Calu3 (cell line): ENCODE results near the gene NTSR1. TPM values are rescaled to one million over a fixed set of nuclear protein-coding genes. Genes with fewer than 3 reads are reported as not detected.

Source experiments
- BruUV-seq: library from RNA; stranded (reverse); fragments of 400-500 nt; replicated peaks from 2 replicates; lab custom pipeline; 2021; lab: Mats Ljungman, UMichigan
- CTCF ChIA-PET: fragments of 300-600 bp; sonication (Branson Sonifier 250); formaldehyde crosslinking; loops from one replicate; lab custom pipeline; 2022; ENCODE audit warnings: antibody characterized with exemption; lab: Charles Lee
- DNase-seq: peaks from one replicate; pipeline ENCODE4 v3.0.0; 2022
- H3K27ac Mint-ChIP-seq: one replicate; pipeline ENCODE4 v1.8.0; 2022; ENCODE audit warnings: mixed read lengths; ENCODE audit not compliant: unreplicated experiment
- H3K27me3 Mint-ChIP-seq: one replicate; pipeline ENCODE4 v1.8.0; 2022; ENCODE audit warnings: mixed read lengths; ENCODE audit not compliant: unreplicated experiment
- H3K36me3 Mint-ChIP-seq: one replicate; pipeline ENCODE4 v1.8.0; 2022; ENCODE audit warnings: mild to moderate bottlenecking, moderate library complexity, mixed read lengths; ENCODE audit not compliant: insufficient read depth, unreplicated experiment
- H3K4me1 Mint-ChIP-seq: one replicate; pipeline ENCODE4 v1.8.0; 2022; ENCODE audit warnings: mild to moderate bottlenecking, low read depth, mixed read lengths; ENCODE audit not compliant: unreplicated experiment
- H3K4me3 Mint-ChIP-seq: one replicate; pipeline ENCODE4 v1.8.0; 2022; ENCODE audit warnings: mild to moderate bottlenecking, low read depth, moderate library complexity, mixed read lengths; ENCODE audit not compliant: unreplicated experiment
- H3K9me3 Mint-ChIP-seq: one replicate; pipeline ENCODE4 v1.8.0; 2022; ENCODE audit warnings: low read depth, mixed read lengths; ENCODE audit not compliant: unreplicated experiment
- CTCF ChIP-seq: fragments of 200-600 bp; IDR thresholded peaks from one replicate; pipeline ENCODE4 v1.8.0; 2022; ENCODE audit warnings: antibody characterized with exemption; ENCODE audit not compliant: unreplicated experiment
- intact Hi-C: fragments of 100-400 bp; cut with micrococcal nuclease; formaldehyde crosslinking; loops from one replicate; pipeline ENCODE4 v1.10.0; 2022; ENCODE audit not compliant: unreplicated experiment
- total RNA-seq: library from RNA; stranded (reverse); gene quantifications from 2 replicates; pipeline ENCODE4 v1.2.3, GENCODE V29; 2022

NTSR1 gene
- total RNA-seq, 1 experiment from 2014 or later: not detected

- Mint-ChIP-seq H3K9me3 (no peaks in the 10 kb centered on the region), H3K27ac (no peak overlapping the region), H3K36me3 (peaks cover 54% of the 10 kb centered on the region), H3K4me3 (no peak overlapping the region), H3K4me1 (peaks cover 27% of the 10 kb centered on the region), H3K27me3 (no peaks in the 10 kb centered on the region)
- no peak for TF ChIP-seq CTCF
- CTCF ChIA-PET: interaction anchor here (1.2 kb wide), 1 partner anchor 121 kb away, joined by 4 read pairs; no protein-coding TSS in a partner anchor
- DNase-seq: no peak
- intact Hi-C loops: no loop called here
- no TSS peak for BruUV-seq
Observed at GRCh38 chr20:62670998-62671397, 37.6 kb upstream of the NTSR1 start.

- Mint-ChIP-seq H3K36me3 (peaks cover 47% of the 10 kb centered on the region), H3K4me3 (no peak overlapping the region), H3K27me3 (no peaks in the 10 kb centered on the region), H3K9me3 (no peaks in the 10 kb centered on the region), H3K4me1 (peaks cover 20% of the 10 kb centered on the region), H3K27ac (no peak overlapping the region)
- BruUV-seq: no TSS peak
- intact Hi-C loops: no loop called here
- CTCF ChIA-PET: no interaction called here
- no peak for DNase-seq
- TF ChIP-seq CTCF: no peak
Observed at GRCh38 chr20:62671765-62672164, 36.9 kb upstream of the NTSR1 start.

- Mint-ChIP-seq H3K36me3 (peaks cover 21% of the 10 kb centered on the region), H3K27me3 (peaks cover 22% of the 10 kb centered on the region), H3K9me3 (no peaks in the 10 kb centered on the region), H3K27ac (no peak overlapping the region), H3K4me3 (no peak overlapping the region), H3K4me1 (no peaks in the 10 kb centered on the region)
- no TSS peak for BruUV-seq
- CTCF ChIA-PET: no interaction called here
- intact Hi-C loops: no loop called here
- DNase-seq: no peak
- TF ChIP-seq CTCF: no peak
Observed at GRCh38 chr20:62674370-62674769, 34.3 kb upstream of the NTSR1 start.

GRCh38 chr20:62675156-62675876, 33.3 kb upstream of the NTSR1 start:
- H3K9me3 Mint-ChIP-seq: peaks cover 7% of the 10 kb centered on the region
- CTCF ChIA-PET: no interaction called here
- H3K4me3 Mint-ChIP-seq: no peak overlapping the region
- no peaks in the 10 kb centered on the region for H3K4me1 Mint-ChIP-seq
- no peak for TF ChIP-seq CTCF
- intact Hi-C loops: no loop called here
- peaks cover 25% of the 10 kb centered on the region for H3K36me3 Mint-ChIP-seq
- H3K27me3 Mint-ChIP-seq: peaks cover 31% of the 10 kb centered on the region
- H3K27ac Mint-ChIP-seq: no peak overlapping the region
- no TSS peak for BruUV-seq
- DNase-seq: no peak
